WTC11 (cell line): ENCODE results near the gene KLHL4.

Experiments
- JUN ChIP-seq: sonication (generic); formaldehyde crosslinking; IDR thresholded peaks from 2 replicates; pipeline ENCODE4 v1.8.0; 2023; ENCODE audit warnings: mild to moderate bottlenecking, missing genetic modification reagents
- NFYB ChIP-seq: sonication (generic); formaldehyde crosslinking; conservative IDR thresholded peaks from 2 replicates; pipeline ENCODE4 v1.8.0; 2022; ENCODE audit warnings: low read depth, missing genetic modification reagents
- NR2C2 ChIP-seq: sonication (generic); formaldehyde crosslinking; IDR thresholded peaks from 2 replicates; pipeline ENCODE4 v1.8.0; 2022; ENCODE audit warnings: mild to moderate bottlenecking, missing genetic modification reagents
- RELA ChIP-seq: sonication (generic); formaldehyde crosslinking; IDR thresholded peaks from 2 replicates; pipeline ENCODE4 v1.8.1; 2022; ENCODE audit warnings: missing genetic modification reagents, mild to moderate bottlenecking, borderline replicate concordance
- RORB ChIP-seq: fragments of 250-450 bp; sonication (Bioruptor Pico); IDR thresholded peaks from 2 replicates; pipeline ENCODE4 v1.9.0; 2021; ENCODE audit warnings: mild to moderate bottlenecking
- SP1 ChIP-seq: sonication (generic); formaldehyde crosslinking; conservative IDR thresholded peaks from 2 replicates; pipeline ENCODE4 v1.8.1; 2022; ENCODE audit warnings: missing genetic modification reagents
- USF2 ChIP-seq: sonication (generic); formaldehyde crosslinking; IDR thresholded peaks from 2 replicates; pipeline ENCODE4 v1.8.1; 2023; ENCODE audit warnings: mild to moderate bottlenecking, missing genetic modification reagents, moderate library complexity
- ZNF263 ChIP-seq: sonication (generic); formaldehyde crosslinking; IDR thresholded peaks from 2 replicates; pipeline ENCODE4 v1.8.1; 2022; ENCODE audit warnings: low read depth, mild to moderate bottlenecking, moderate library complexity, missing genetic modification reagents
- ZNF512 ChIP-seq: sonication (generic); formaldehyde crosslinking; IDR thresholded peaks from 2 replicates; pipeline ENCODE4 v1.8.1; 2022; ENCODE audit warnings: missing genetic modification reagents, borderline replicate concordance
- TF ChIP-seq, protein P1 (sequence below): fragments of 200-600 bp; IDR thresholded peaks from 2 replicates; pipeline ENCODE4 v1.8.0; 2022; ENCODE audit warnings: antibody characterized with exemption
- TF ChIP-seq, protein P2 (sequence below): sonication (generic); formaldehyde crosslinking; IDR thresholded peaks from 2 replicates; pipeline ENCODE4 v1.8.1; 2022; ENCODE audit warnings: low read depth, missing genetic modification reagents, borderline replicate concordance
- TF ChIP-seq, protein P3 (sequence below): sonication (generic); formaldehyde crosslinking; conservative IDR thresholded peaks from 2 replicates; pipeline ENCODE4 v1.8.1; 2022; ENCODE audit warnings: mild to moderate bottlenecking, missing genetic modification reagents
- TF ChIP-seq, protein P4 (sequence below): sonication (generic); formaldehyde crosslinking; IDR thresholded peaks from 2 replicates; pipeline ENCODE4 v1.8.0; 2022; ENCODE audit warnings: mild to moderate bottlenecking, missing genetic modification reagents

DNA sequence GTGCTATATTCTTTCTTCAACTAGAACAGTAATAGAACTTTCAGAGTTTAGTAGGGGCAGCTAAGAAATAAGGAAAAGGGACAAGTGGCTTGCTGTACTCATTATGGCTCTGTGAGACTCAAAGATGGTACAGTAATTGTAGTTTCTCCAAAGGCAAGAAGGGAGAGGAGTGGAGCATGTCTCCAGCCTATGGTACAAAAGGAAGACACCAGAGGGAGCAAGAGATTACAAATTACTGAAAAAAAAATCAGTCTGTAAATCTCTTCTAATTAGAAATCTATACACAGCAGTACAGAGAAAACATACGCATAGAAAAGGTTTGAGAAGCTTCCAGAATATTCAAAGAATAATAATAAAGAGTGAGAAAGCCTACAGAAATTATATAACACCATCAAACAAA, 61.4 kb downstream of the KLHL4 start:
- TF ChIP-seq, protein P1, sequence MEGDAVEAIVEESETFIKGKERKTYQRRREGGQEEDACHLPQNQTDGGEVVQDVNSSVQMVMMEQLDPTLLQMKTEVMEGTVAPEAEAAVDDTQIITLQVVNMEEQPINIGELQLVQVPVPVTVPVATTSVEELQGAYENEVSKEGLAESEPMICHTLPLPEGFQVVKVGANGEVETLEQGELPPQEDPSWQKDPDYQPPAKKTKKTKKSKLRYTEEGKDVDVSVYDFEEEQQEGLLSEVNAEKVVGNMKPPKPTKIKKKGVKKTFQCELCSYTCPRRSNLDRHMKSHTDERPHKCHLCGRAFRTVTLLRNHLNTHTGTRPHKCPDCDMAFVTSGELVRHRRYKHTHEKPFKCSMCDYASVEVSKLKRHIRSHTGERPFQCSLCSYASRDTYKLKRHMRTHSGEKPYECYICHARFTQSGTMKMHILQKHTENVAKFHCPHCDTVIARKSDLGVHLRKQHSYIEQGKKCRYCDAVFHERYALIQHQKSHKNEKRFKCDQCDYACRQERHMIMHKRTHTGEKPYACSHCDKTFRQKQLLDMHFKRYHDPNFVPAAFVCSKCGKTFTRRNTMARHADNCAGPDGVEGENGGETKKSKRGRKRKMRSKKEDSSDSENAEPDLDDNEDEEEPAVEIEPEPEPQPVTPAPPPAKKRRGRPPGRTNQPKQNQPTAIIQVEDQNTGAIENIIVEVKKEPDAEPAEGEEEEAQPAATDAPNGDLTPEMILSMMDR, result no peak
- TF ChIP-seq JUN (CRISPR knock-in tag), result no peak
- TF ChIP-seq, protein P2, sequence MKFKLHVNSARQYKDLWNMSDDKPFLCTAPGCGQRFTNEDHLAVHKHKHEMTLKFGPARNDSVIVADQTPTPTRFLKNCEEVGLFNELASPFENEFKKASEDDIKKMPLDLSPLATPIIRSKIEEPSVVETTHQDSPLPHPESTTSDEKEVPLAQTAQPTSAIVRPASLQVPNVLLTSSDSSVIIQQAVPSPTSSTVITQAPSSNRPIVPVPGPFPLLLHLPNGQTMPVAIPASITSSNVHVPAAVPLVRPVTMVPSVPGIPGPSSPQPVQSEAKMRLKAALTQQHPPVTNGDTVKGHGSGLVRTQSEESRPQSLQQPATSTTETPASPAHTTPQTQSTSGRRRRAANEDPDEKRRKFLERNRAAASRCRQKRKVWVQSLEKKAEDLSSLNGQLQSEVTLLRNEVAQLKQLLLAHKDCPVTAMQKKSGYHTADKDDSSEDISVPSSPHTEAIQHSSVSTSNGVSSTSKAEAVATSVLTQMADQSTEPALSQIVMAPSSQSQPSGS (CRISPR knock-in tag), result no peak
- no peak for TF ChIP-seq RELA (CRISPR knock-in tag)
- no peak for TF ChIP-seq NFYB (CRISPR knock-in tag)
- TF ChIP-seq ZNF263 (CRISPR knock-in tag), result no peak
- TF ChIP-seq SP1 (CRISPR knock-in tag), result no peak
- TF ChIP-seq, protein P3, sequence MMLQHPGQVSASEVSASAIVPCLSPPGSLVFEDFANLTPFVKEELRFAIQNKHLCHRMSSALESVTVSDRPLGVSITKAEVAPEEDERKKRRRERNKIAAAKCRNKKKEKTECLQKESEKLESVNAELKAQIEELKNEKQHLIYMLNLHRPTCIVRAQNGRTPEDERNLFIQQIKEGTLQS (CRISPR knock-in tag), result no peak
- no peak for TF ChIP-seq USF2 (CRISPR knock-in tag)
- TF ChIP-seq NR2C2 (CRISPR knock-in tag), result no peak
- no peak for TF ChIP-seq ZNF512 (CRISPR knock-in tag)
- TF ChIP-seq, protein P4, sequence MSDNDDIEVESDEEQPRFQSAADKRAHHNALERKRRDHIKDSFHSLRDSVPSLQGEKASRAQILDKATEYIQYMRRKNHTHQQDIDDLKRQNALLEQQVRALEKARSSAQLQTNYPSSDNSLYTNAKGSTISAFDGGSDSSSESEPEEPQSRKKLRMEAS (CRISPR knock-in tag), result no peak
- no peak for TF ChIP-seq RORB (CRISPR knock-in tag)
